ENCODE data around the gene PIK3R2.
"Not testable (repeated sequence)": the region's sequence is repeated elsewhere in the genome, so short reads cannot be mapped to it uniquely, and the experiment has no call there.

Gene PIK3R2

DNA sequence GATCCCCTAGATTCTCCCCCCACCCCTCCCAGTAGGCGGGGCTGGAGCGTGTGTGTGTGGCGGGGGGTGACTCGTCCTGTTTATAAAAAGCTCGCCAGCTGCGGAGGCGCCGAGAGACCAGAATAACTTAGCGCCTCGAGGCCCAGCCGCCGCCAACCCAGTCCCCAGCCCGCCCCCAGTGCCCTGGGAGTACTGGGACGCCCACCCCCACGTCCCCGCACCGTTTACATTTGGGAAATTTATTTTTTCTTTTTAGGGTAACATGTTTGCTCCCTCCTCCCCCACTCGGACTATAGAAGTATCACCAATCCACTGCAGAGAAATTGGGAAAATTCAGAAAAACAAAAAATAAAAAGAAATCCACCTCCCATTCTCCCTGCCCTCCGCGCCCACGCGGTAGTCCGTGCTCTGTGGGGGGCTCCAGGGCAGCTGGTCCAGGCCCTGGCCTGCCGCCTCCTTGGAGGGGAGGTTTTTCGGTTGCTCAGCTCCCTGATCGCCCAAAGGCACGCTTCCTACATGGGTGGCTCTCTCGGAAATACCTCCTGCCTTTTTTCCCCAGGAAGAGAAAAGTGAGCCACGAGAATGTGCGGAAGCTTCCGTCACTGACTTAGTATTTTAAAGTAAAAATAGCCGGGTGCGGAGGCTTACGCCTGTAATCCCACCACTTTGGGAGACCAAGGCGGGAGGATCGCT lies 52.4 kb downstream of the PIK3R2 start:
- no peak for DNase-seq

DNA sequence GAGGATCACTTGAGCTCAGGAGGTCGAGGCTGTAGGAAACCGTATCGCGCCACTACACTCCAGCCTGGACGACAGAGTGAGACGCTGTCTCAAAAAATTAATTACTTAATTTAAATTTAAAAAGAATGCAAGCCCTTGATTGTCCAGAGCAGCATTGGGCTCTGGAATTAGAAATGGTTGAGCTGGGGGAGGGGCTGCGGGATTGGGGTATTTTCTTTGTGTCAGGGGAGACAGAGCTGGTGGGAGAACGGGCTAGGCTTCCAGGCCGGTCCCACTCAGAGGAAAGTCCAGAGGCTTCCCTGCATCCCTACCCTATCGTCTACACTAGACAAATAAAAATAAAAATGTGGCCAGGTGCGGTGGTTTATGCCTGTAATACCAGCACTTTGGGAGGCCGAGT lies 53.1 kb downstream of the PIK3R2 start:
- no peak for DNase-seq

DNA sequence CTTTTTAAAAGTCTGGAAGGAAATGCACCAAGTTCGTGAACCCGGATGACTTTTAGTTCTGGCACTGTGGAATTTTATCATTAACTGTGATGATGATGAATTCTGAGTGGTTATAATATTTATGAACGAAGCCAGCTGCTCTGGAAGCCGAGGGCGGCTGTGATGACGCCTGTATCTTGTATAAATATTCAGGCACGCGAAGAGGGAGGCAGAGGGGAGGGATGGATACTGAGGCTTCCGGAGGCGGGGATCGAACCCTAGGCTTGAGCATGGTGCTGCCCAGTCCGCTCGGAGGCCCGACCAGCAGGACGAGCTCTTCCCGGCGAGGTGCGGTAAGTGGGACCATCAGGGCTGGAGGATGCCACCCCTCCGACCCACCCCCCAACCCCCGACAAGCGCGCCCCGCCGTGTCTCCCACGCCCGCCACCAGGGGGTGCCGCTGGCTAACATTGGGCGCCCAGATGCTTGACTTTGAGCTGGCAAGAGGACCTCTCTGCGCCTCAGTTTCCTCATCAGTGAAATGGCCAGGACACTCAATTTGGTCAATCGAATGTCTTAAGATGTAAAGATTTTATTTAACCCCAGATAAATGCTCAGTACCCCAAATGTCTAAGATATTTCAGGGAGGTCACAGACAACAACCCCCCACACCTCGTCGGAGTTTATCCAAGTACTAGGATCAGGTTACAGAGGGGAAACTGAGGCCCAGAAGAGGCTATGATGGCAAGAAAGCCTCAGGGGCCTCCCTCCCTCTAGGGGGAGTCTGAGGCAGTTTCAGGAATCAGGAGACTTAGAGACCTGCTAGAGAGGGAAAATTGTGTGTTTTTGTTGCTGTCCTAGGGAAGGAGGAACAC lies 55.4 kb downstream of the PIK3R2 start:
- DNase-seq, result no peak

DNA sequence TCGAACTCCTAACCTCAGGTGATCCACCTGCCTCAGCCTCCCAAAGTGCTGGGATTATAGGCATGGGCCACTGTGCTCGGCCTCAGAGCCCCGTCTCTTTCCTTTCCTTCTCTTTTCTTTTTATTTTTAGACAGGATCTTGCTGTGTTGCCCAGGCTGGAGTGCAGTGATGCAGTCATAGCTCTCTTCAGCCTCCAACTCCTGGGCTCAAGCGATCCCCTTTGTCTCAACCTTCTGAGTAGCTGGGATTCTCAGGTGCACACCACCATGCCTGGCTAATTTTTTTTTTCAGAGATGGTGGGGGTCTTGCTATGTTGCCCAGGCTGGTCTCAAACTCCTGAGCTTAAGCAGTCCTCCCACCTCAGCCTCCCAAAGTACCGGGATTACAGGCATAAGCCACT lies 56.9 kb downstream of the PIK3R2 start:
- DNase-seq, result not testable (repeated sequence)

DNA sequence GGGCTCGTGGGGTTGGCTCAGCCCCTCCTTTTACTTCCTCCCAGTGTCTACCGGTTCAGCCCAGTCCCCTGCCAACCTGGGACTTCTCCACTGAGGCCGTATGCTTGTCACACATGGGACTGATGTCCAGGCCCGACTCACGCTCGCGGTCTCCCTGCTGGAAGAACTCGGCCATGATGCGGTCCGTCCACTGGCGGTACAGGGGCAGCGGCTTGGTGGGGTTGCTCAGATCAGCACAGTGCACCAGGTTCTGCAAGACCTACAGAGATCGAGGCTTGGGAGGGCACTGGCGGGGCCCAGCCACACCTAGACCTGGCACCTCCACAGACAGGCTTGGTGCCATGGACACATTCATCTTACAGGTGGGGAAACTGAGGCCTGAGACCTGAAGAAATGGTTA lies 58.7 kb downstream of the PIK3R2 start:
- DNase-seq, result no peak

DNA sequence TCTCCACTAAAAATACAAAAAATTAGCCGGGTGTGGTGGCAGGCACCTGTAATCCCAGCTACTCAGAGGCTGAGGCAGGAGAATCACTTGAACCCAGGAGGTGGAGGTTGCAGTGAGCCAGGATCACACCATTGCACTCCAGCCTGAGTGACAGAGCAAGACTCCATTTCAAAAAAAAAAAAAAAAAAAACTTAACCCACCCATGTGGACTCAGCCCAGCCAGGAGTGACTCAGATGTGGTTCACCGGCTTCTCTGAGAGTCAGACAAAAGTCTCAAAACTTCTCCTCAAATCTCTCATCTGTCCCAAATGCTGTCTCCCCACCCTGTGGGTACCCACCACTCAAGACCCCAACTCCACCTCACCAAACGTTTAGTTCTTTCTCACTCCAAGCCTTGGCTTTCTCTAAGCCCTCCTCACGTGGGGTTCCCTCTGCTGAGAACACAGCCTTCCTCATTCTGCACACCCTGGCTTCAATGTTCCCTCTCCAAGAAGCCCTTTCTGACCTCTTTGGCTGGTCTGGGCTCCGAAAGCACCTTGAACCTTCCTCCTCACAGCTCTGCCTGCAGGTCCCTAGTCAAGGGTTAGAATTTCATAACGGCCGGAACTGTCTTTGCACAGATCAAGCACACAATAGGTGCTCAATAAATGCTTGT lies 61.9 kb downstream of the PIK3R2 start:
- no peak for DNase-seq

DNA sequence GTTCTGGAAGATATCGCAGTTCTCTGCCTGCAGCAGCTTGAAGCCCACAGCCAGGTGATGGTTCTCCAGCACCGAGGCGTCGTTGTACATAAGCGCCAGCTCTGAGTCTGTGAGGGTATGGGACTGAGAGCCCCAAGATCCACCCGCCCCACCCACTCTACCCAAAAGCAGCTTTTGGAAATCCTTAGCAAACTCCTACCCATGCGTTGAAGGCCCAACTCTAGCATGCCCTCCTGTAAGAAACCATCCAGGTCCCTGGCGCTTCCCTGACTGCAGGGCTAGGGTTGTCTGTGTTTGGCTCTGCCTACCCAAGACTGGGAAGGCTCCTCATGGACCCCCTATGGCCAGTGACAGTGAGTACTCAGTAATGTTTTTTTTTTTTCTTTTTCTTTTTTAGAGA lies 63.8 kb downstream of the PIK3R2 start:
- DNase-seq, result no peak

DNA sequence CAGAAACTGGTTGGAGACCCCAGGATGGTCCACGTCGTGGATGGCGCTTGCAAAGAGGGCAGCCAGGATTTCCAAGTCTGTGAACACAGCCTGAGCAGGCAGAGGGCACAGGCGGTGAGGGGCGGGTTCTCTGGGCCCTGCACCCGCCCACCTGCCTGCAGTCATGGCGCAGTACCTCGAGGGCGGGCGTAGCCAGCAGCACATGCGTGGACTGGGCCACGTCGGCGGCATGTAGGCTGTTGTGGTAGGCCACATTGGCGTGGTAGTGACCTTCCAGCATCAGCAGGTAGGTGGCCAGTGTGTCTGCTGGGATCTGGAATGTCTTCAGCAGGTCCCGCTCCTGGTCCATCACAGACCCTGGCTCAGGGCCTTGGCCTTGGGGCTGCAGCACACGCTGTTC lies 65.2 kb downstream of the PIK3R2 start:
- no peak for DNase-seq

DNA sequence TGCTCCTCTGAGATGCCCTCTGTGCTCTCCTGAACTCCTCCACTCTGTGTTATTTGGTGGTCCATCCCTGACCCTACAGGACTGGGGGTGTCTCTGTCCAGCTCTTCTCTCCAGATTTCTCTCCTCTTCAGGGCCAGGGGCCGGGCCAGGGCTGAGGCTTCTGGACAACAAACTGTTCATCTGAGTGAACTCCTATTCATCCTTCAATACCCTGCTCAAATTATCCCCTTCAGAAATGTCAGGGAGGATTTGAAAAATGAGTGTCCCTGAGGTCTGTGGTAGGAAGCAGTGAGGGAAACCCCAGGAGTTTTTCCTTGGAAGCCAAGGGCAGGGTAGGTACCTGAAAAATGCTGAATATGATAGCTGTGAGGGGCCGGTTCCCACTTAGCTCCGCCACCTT lies 65.6 kb downstream of the PIK3R2 start:
- DNase-seq, result no peak
